B cell (primary cell): ENCODE results near the gene BCAN. TPM values are rescaled to one million over a fixed set of nuclear protein-coding genes. Genes with fewer than 3 reads are reported as not detected.
A peak's percentile ranks its signal among the peaks of the same experiment; 100 is the strongest.

Experiments used
- ATAC-seq: fragments of 200-7000 bp; cut with Tn5 transposase; one replicate; pipeline ENCODE4 v1.10.0; 2021; ENCODE audit warnings: low read depth, mild to moderate bottlenecking, moderate number of reproducible peaks, moderate library complexity
- CTCF ChIA-PET: fragments of 350-600 bp; sonication (Branson Sonifier 250); formaldehyde crosslinking; loops from one replicate; lab custom pipeline; 2021; ENCODE audit warnings: antibody characterized with exemption, inconsistent platforms; lab: Charles Lee
- POLR2A ChIA-PET: fragments of 350-600 bp; sonication (Branson Sonifier 250); formaldehyde crosslinking; loops from one replicate; lab custom pipeline; 2021; ENCODE audit warnings: antibody characterized with exemption; lab: Charles Lee
- DNase-seq: peaks from one replicate; pipeline ENCODE4 v3.0.0; 2013
- H2AFZ ChIP-seq: 2 replicates; pipeline ENCODE4 v1.6.1; 2012; ENCODE audit warnings: mild to moderate bottlenecking, low read depth, low read length; ENCODE audit not compliant: insufficient read depth, poor library complexity, severe bottlenecking
- H3K27ac ChIP-seq, 2 donors: 1 replicate in 1 of 2; 2 replicates in 1 of 2; pipeline ENCODE4 v1.5.1; 2012 to 2013; ENCODE audit warnings: low read length in 2 of 2, mild to moderate bottlenecking in 2 of 2, moderate library complexity in 1 of 2
- H3K27me3 ChIP-seq, 4 experiments: fragments of 200-600 bp in 1 of 4; sonication (generic) in 1 of 4; replicated peaks in 1 of 4; 1 replicate in 2 of 4; 2 replicates in 2 of 4; pipeline versions ENCODE4 v1.6.1 to v1.7.0; 2013 to 2016; ENCODE audit warnings: low read length in 3 of 4, mild to moderate bottlenecking in 2 of 4, mixed read lengths in 1 of 4, moderate library complexity in 1 of 4; ENCODE audit not compliant: insufficient read depth in 4 of 4, control insufficient read depth in 3 of 4; ENCODE audit errors: control extremely low read depth in 1 of 4
- H3K36me3 ChIP-seq, 2 experiments: replicated peaks in 1 of 2; 1 replicate in 1 of 2; 2 replicates in 1 of 2; pipeline versions ENCODE4 v1.6.1 to v1.7.1; 2013; ENCODE audit warnings: low read length in 1 of 2; ENCODE audit not compliant: insufficient read depth in 2 of 2, control insufficient read depth in 1 of 2; ENCODE audit errors: control extremely low read depth in 1 of 2, extremely low read depth in 1 of 2
- H3K4me1 ChIP-seq, 2 donors: fragments of 200-600 bp in 1 of 2; sonication (generic) in 1 of 2; 1 replicate in 1 of 2; 2 replicates in 1 of 2; pipeline versions ENCODE4 v1.5.1 to v1.6.1; 2013 to 2017; ENCODE audit warnings: low read length in 2 of 2; ENCODE audit not compliant: control insufficient read depth in 2 of 2, insufficient read depth in 2 of 2
- H3K4me2 ChIP-seq: replicated peaks from 2 replicates; pipeline ENCODE3; 2012; ENCODE audit warnings: mild to moderate bottlenecking, low read depth, low read length; ENCODE audit not compliant: poor library complexity, severe bottlenecking
- H3K4me3 ChIP-seq, 5 experiments: fragments of 200-600 bp in 1 of 5; sonication (generic) in 1 of 5; 1 replicate in 3 of 5; 2 replicates in 2 of 5; pipeline versions ENCODE4 v1.5.1 to v1.7.0; 2011 to 2016; ENCODE audit warnings: low read length in 4 of 5, mild to moderate bottlenecking in 4 of 5, low read depth in 2 of 5, control low read depth in 1 of 5, moderate library complexity in 1 of 5; ENCODE audit not compliant: insufficient read depth in 1 of 5; ENCODE audit errors: control extremely low read depth in 1 of 5, extremely low read depth in 1 of 5
- H3K79me2 ChIP-seq: fragments of 200-600 bp; sonication (generic); one replicate; pipeline ENCODE4 v1.6.0; 2016; ENCODE audit warnings: low read length; ENCODE audit not compliant: control insufficient read depth, insufficient read depth
- H3K9ac ChIP-seq: fragments of 200-600 bp; sonication (generic); 2 replicates; pipeline ENCODE4 v1.6.1; 2017; ENCODE audit warnings: mild to moderate bottlenecking, low read length, moderate library complexity
- H3K9me3 ChIP-seq, 3 donors: one replicate each; pipeline versions ENCODE4 v1.6.1 to v1.7.1; 2013; ENCODE audit warnings: low read length in 2 of 3; ENCODE audit not compliant: control insufficient read depth in 2 of 3, insufficient read depth in 1 of 3; ENCODE audit errors: control extremely low read depth in 1 of 3
- H4K20me1 ChIP-seq: 2 replicates; pipeline ENCODE4 v1.6.0; 2012; ENCODE audit warnings: mild to moderate bottlenecking, low read length; ENCODE audit not compliant: insufficient read depth, control insufficient read depth, poor library complexity, severe bottlenecking
- H3K27ac Mint-ChIP-seq: one replicate; pipeline ENCODE4 v1.8.0; 2021; ENCODE audit warnings: mixed read lengths
- H3K27me3 Mint-ChIP-seq: one replicate; pipeline ENCODE4 v1.8.0; 2021; ENCODE audit warnings: mixed read lengths
- H3K4me1 Mint-ChIP-seq: one replicate; pipeline ENCODE4 v1.8.0; 2021; ENCODE audit warnings: mixed read lengths
- H3K4me3 Mint-ChIP-seq: one replicate; pipeline ENCODE4 v1.8.0; 2021; ENCODE audit warnings: mixed read lengths
- H3K9me3 Mint-ChIP-seq: one replicate; pipeline ENCODE4 v1.8.0; 2022; ENCODE audit warnings: mixed read lengths; ENCODE audit not compliant: insufficient read depth
- EZH2 ChIP-seq: IDR thresholded peaks from 2 replicates; pipeline ENCODE4 v1.6.1; 2012; ENCODE audit warnings: borderline replicate concordance, low read depth, mild to moderate bottlenecking, moderate library complexity, low read length; ENCODE audit not compliant: insufficient read depth, poor library complexity, severe bottlenecking
- WGBS: methylation state at CpG from one replicate; pipeline ENCODE4 v1.1.5; 2013; ENCODE audit warnings: missing lambda C conversion rate; ENCODE audit not compliant: insufficient coverage; 5-methylcytosine and 5-hydroxymethylcytosine counted together
- intact Hi-C: fragments of 100-400 bp; cut with micrococcal nuclease; formaldehyde crosslinking; loops from one replicate; pipeline ENCODE4 v1.10.0; 2022
- polyA plus RNA-seq: library from polyadenylated mRNA; depleted of rRNA; stranded (reverse); fragments of >200 nt; gene quantifications from 2 replicates; pipeline ENCODE4 v1.2.3, GENCODE V29; 2012
- total RNA-seq, 2 donors: library from RNA; stranded (reverse); fragments of 120-200 nt in 1 of 2; gene quantifications; 1 replicate in 1 of 2; 2 replicates in 1 of 2; pipeline versions ENCODE4 v1.2.3 to v1.2.4, GENCODE V29; 2013 to 2022
- TF ChIP-seq, protein P1 (sequence below): fragments of 200-600 bp; IDR thresholded peaks from one replicate; pipeline ENCODE4 v1.8.0; 2022; ENCODE audit warnings: antibody characterized with exemption, mild to moderate bottlenecking

BCAN gene
- total and polyA plus RNA-seq, 2 donors (not counting 1 experiment from before 2014, with no cell fraction given), result not detected

DNA sequence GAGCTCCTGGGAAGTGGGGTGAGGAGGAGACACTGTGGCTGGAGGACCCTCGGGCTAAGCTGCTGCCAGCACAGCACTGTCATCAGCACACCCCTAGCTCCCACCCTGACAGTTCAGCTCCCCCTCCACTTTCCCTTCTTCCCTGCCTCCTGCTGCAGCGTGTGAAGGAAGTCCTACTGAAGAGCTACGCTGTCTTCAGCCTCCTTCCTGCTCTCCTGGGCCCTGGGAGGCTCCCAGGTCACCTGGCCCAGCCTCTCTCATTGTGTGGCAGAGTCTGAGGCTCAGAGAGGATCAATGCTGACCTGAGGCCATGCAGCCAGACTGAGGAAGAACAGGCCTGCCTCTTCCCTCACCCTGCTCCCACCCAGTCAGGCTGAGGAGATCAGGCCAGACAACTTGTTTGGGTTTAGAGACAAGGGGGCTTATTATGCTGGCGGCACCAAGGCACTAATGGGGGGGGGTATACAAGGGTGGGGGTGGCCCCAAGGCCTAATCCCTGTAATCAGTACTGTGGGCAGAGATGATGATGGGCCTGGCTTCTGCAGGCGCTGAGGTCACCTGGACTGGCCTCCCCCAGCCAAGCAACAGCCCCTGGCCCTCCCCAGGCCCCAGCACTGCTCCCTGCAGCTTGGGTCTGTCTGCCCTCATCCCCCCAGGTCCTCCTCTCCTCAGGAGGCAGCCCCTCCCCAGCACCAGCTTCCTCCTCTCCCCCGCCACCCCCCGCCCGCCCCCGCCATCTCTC, 26.2 kb downstream of the BCAN start:
- TF ChIP-seq EZH2, result no peak
- TF ChIP-seq, protein P1, sequence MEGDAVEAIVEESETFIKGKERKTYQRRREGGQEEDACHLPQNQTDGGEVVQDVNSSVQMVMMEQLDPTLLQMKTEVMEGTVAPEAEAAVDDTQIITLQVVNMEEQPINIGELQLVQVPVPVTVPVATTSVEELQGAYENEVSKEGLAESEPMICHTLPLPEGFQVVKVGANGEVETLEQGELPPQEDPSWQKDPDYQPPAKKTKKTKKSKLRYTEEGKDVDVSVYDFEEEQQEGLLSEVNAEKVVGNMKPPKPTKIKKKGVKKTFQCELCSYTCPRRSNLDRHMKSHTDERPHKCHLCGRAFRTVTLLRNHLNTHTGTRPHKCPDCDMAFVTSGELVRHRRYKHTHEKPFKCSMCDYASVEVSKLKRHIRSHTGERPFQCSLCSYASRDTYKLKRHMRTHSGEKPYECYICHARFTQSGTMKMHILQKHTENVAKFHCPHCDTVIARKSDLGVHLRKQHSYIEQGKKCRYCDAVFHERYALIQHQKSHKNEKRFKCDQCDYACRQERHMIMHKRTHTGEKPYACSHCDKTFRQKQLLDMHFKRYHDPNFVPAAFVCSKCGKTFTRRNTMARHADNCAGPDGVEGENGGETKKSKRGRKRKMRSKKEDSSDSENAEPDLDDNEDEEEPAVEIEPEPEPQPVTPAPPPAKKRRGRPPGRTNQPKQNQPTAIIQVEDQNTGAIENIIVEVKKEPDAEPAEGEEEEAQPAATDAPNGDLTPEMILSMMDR, result no peak
- Histone ChIP-seq H3K4me2 (no peak overlapping the region), H3K4me3 (no peak overlapping the region), H3K9me3 (peaks cover 0 to 3% (median 0%) of the 10 kb centered on the region in 3 donors), H3K9ac (no peak overlapping the region), H3K27ac (no peak overlapping the region), H4K20me1 (no peaks in the 10 kb centered on the region), H3K79me2 (no peaks in the 10 kb centered on the region), H3K36me3 (no peaks in the 10 kb centered on the region), H3K27me3 (peaks cover 0 to 6% (median under 1%) of the 10 kb centered on the region in 4 experiments), H3K4me1 (peaks cover 27 to 30% of the 10 kb centered on the region in 2 donors), H2AFZ (no peak overlapping the region)
- Mint-ChIP-seq H3K4me1 (peaks cover 35% of the 10 kb centered on the region), H3K4me3 (no peak overlapping the region), H3K27ac (peak overlapping the region; percentile 26), H3K27me3 (peaks cover 17% of the 10 kb centered on the region), H3K9me3 (no peaks in the 10 kb centered on the region)
- ATAC-seq, result no peak
- intact Hi-C loops, result no loop called here
- 89% methylated on average over 3 of the region's 9 CpGs for WGBS
- ChIA-PET POLR2A (no interaction called here), CTCF (interaction anchor here (0.7 to 1.5 kb wide), 4 partner anchors 9 to 48 kb away, joined by 3 to 7 read pairs (median 4); no protein-coding TSS in a partner anchor)
- DNase-seq, result no peak
